Activated CD4-positive, alpha-beta T cell treated with anti-CD3 and anti-CD28 coated beads for 48 hours (primary cell): ENCODE data around the gene BRSK2.

ENCODE experiments used
- DNase-seq: peaks from one replicate; pipeline ENCODE4 v3.0.0-alpha.2; 2020

The BRSK2 gene

DNA sequence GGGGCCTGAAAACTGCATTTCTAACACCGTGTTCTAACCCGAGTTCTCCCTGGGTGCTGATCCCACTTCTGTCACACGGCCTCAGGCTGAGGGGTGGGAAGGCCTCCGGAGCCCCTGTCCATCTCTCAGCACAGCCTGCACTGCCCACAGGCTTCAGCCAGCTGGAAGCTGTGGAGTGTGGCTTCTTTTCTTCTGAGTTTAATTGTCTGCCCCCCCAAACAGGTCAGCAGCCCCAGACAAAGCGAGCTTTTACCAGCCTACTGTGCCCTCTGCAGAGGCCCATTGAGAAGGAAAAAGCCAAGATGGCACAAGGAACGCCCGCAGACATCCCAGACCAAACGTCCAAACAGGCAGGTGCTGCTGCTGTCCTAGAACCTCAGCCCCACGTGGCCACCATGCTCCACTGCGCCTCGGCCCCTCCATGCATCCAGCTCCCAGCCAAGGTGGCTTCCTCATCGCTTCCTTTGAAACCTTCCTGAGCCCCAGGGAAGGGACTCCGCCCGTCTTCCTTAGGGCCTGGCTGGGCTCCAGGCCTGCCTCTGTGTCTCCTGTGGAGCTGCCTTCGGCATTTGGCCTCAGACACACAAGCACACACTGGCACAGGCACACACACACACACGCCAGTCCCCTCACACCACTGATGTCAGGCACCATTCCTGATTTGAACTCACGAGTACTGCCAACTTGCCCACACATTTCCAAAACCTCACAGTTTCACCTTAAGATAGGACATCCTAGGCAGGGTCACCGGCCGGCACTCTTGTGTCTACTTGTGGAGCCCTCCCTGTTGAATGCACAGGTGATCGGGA lies 95.2 kb downstream of the BRSK2 start:
- DNase-seq = no peak

DNA sequence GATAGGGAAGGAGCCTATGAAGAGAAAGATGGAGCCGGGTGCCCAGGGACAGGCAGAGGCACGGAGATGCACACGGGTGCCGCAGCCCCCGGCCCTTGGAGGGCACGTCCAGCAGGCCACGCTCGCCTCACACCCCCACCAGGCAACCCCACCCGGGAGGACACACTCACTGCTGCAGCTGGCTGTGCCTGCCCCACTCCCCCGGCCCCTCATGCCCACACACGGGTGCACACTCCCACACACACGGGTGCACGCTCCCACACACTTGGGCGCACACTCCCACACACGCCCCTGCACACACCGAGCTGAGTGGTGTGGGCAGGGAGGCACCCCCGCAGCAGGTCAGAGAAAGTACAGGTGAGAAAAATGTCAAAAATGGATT lies 95.8 kb downstream of the BRSK2 start:
- DNase-seq = no peak

DNA sequence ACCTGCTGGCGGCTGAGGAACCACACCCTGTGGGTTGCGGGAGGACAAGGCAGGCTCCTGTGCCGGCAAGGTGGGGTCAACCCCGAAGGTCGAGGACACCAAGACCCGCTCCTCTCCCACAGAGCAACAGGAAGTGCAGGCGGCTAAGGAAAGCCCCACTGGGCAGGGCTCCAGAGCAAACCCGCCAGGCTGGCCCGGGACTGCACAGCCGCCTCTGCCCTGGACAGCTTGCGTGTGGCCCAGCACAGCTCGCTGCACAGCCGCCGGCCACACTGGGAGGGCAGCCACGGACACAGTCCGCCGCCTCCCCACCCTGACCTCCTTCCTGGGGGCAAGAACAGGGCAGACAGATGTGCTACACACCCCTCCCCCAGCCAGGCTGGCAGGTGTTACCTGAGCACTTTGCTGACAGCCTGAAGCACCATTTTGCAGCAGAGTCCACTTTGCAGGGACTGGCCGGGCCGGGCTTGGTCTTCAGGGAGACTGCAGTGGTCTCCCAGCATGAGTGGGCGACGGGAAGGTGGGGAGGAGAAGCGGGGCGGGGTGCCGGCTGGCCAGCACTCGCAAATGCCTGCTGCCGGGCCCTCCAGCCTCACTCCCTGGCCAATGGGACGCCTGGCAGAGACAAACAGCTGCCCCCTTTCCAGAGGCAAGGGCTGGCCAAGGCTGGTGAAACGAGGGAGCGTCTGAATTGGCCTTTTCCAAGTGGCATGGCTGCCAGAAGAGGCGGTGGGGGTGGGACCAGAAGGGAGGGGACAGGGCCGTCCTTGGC lies 96.5 kb downstream of the BRSK2 start, which contains the start of gene MOB2:
TSS of gene MOB2 (minus strand) at position 726 of the 772 bp plus-strand sequence. CDS start at position 503, 223 bp downstream.
- no peak for DNase-seq

DNA sequence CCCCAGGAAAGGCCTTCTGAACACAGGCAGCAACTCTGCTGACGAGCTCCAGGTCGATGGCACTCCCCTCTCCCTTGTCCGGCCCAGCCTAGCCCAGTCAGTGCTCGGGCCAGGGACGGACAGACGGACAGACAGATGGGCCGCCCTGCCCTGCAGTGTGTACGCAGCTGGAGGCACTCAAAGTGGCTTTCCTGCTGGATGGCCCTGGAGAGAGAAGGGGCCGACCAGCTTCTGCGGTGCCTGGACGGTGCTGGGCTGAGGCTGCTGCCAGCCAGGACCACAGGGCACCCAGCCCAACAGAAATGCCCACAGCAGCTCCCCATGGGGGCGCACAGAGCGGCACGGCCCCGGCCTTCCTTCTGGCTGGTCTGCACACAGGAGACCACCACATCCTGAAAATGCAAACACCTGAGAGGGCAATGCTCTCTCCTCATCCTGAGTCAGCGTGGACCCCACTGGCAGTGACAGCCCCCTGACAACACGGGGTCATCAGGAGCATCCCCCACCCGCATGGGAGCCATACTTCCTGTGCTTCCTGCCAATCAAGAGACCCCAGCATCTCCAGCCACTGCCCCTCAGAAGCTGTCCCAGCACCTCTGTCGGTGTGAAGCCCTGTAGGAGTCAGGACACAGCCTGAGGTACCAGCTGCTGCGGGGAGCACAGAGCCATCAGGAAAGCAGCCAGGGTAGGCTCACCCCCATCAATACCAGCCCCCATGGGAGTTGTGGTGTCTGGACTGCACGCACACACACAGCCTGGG lies 97.5 kb downstream of the BRSK2 start:
- no peak for DNase-seq

DNA sequence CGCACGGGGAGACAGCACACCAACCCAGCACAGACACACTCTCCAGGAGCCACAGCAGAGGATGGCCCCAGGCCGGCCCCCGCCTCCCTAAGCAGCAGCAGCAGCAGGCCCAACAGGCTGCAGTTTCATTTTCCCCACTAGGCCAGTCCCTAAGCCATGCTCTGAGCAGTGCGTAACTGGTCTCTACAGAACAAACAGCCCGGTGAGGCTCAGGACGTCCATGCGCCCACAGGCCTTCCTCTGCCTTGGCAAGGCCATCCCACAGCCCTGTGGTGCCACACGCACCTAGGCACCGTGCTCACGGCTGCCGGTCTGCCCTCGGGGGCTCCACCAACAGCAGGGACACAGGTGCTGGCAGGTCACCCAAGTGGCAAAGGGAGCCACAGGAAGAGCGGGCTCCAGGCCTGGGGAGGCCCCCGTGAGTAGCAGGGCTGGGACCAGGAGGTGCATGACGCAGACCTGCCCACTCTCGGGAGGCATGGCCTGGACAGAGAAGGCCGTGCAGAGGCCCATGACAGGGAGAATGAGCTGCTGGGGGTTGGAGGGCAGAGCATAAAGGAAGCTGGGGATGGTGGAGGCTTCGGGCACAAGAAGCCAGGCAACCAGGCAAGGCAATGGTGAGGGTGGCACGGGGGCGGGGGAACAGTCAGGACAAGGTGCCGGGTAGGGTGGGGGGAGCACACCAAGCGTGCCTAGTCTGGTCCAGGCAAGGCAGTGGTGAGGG lies 98.3 kb downstream of the BRSK2 start:
- no peak for DNase-seq

DNA sequence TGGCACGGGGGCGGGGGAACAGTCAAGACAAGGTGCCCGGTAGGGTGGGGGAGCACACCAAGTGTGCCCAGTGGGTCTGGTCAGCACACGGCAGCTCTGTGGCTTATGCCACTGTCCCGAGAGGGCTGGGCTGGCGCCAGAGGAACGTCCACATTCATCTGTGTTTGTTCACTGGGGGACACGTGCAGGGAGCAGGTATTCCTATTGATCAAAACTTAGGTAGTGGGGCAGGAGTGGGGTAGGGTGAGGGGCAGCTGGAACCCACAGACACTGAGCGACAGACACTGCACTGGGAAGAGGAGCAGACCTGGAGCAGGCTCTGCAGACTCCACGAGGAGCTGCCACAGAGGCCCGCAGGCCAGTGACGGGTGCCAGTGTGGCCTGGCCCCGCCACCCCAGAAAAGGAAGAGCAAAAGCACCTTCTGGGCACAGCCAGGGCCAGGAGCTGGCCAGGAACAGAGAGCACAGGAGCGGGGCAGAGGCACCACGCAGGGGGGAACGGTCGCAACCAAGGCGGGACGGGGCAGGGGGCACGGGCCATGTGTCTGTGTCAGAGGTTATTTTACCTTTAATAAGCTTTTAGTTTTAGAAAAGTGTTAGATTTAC lies 98.9 kb downstream of the BRSK2 start:
- DNase-seq = no peak

DNA sequence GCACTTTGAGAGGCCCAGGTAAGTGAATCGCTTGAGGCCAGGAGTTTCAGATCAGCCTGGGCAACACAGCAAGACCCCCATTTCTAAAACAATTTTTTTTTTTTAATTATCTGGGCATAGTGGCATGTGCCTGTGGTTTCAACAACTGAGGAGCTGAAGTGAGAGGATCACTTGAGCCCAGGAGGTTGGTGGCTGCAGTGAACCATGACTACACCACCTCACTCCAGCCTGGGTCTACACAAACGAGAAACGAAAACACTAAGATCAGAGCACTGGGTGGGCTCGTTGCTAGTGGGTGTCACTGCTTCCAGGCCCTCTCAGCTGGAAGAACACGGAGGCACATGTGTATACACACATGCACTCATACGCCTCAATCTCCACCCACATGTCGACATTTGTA lies 100.9 kb downstream of the BRSK2 start:
- no peak for DNase-seq

DNA sequence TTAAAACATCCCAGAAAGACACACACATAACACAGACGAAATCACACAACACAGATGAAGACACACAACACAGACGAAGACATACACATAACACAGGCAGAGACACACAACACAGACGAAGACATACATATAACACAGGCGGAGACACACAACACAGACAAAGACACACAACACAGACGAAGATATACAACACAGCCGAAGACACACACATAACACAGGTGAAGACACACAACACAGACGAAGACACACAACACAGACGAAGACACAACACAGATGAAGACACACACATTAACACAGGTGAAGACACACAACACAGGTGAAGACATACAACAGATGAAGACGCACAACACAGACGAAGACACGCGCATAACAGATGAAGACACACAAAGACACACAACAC lies 101.6 kb downstream of the BRSK2 start:
- DNase-seq = no peak

DNA sequence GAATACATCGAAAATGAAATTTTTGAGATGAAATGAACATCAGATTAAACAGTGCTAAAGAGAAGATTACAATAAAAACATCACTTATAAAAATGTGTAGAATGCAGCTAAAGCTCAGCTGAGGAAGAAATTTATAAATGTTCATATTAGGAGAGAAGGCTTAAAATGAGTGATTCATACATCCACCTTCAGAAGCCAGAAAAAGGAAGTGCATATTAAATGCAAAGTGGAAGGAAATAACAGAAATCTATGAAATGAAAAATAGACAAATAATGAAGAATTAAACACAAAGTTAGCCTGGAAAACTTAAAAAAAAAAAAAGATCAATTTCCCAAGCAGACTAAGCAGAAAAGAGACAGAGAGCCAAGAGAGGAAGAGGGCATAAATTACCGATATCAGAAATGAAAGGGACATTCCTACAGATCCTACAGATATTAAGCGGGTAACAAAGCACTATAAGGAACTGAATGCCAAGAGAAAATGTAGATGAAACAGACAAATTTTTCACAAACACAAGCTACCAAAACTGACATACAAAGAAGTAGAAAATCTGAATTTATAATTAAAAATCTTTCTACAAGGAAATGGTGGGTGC lies 104.0 kb downstream of the BRSK2 start:
- DNase-seq = no peak

DNA sequence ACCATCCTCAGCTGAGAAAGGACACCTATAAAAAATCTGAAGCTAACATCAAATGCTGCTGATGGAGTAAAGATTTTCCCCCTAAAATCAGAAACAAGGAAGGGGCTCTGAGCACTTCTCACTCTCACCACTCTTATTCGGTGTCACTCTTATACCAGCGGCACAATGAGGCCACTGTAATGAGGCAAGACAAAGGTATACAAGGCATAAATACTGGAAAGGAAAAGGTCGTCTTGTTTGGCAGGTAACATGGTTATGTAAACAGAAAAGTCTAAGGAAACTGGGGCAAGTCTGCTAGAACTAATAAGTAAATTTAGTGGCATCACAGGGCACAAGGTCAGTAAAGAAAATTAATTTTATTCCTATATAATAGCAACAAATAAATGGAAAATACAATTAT lies 104.9 kb downstream of the BRSK2 start:
- DNase-seq = no peak

DNA sequence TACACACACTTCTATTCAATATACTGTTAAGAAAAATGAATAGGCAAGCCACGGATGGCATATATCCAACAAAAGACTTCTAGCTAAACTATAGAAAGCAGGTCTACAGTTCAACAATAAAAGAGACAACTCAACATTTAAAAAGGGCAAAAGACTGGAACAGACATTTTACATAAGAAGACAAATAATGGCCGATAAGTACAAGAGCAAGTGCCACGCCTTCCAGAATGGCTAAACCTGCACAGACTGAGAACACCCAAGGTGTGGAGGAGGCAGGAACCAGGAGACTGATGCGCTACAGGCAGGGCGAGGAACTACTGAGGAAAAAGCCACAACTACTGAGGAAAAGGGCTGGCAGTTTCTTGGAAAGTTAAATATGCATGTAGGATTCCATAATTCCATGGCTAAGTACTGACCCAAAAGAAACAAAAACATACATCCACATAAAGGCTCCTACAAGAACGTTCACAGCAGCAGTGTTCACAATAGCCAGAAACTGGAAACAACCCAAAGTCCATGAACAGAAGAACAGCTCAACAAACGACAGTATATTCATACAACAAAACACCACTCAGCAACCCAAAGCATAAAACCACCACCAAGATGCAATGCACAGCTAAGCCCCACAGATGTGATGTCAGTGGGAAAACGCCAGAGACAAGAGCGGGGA lies 106.5 kb downstream of the BRSK2 start:
- no peak for DNase-seq

DNA sequence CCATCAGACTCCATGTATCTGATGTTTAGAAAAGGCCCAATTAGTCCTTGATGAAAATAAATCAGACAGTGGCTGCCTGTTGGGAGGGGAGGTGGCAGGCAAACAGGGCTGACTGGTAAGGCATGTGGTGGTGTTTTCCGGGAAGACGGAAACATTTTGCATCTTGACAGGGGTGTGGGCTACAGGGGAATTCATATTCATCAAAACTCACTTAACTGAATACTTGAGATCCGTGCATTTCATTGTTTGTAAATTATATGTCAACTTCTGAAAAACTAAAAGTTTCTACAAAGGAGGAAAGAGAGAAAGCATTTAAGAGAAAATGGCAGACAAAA lies 107.0 kb downstream of the BRSK2 start:
- DNase-seq = no peak

DNA sequence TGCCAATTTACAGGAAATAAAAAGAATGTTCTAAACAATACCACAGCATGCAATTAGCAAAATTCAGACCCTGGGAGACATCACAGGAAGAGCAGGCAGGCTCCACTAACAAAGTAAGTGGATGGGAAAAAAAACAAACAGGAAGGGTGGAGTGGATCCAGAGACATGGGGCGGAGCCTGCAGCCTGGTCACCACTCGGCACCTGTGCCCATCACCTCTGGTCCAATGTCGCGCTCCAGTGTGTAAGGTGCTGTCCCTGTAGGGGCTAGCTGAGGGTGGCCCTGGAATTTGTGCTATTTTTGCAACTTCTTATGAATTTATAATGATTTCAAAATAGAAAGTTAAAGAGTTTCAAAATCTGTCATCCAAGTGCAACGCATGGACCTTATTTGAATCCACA lies 107.9 kb downstream of the BRSK2 start:
- DNase-seq = no peak

DNA sequence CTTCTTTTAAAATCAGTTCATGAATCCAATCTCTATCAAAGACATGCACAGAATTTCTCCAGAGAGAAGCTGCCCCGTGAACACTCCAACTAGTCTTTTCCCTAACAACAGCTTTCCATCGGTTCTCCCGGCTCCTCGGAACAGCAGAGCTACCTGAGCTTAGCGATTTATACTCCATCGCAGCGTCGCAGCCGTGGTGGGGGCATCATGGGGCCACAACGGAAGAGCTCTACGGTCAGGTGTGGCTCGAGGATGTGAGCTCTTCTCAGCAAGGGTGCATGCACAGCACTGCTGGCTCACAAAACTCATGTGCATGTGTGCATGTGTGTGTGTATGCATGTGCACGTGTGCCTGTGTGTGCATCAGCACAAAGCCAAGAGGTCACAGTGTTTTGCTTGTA lies 108.5 kb downstream of the BRSK2 start:
- DNase-seq = no peak

DNA sequence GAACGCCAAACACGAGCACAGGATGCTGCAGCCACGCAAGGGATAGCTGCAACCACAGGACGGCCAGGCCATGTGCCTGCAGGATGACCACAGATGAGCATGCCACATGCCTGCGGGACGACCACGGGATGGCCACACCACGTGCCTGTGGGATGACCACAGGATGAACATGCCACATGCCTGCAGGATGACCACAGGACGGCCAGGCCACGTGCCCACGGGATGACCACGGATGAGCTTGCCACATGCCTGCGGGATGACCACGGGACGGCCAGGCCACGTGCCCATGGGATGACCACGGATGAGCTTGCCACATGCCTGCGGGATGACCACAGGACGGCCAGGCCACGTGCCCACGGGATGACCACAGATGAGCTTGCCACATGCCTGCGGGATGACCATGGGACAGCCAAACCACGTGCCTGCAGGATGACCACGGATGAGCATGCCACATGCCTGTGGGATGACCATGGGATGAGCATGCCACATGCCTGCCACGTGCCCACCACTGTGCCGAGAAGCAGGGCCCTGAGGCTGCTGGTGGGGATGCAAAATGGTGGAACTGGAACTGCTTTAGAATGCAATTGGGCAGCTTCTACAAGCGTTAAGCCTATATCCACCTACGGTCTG lies 109.6 kb downstream of the BRSK2 start:
- DNase-seq = no peak

DNA sequence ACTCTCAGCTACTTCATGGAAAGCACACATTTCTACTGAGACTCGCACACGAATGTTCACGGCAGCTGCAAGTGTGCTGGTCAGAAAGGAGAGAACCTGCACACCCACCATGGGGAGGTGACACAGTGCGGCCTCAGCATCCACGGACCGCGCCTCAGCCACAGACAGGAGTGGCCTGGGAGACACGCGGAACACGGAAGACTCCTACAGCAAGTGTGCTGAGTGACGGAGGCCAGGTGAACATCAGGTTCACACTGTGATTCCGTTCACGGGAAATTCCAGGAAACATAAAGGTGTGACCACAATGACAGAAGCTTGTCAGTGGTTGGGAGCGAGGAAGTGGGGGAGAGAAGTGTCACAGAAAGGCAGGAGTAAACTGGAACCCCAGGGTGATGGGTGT lies 110.2 kb downstream of the BRSK2 start:
- no peak for DNase-seq

DNA sequence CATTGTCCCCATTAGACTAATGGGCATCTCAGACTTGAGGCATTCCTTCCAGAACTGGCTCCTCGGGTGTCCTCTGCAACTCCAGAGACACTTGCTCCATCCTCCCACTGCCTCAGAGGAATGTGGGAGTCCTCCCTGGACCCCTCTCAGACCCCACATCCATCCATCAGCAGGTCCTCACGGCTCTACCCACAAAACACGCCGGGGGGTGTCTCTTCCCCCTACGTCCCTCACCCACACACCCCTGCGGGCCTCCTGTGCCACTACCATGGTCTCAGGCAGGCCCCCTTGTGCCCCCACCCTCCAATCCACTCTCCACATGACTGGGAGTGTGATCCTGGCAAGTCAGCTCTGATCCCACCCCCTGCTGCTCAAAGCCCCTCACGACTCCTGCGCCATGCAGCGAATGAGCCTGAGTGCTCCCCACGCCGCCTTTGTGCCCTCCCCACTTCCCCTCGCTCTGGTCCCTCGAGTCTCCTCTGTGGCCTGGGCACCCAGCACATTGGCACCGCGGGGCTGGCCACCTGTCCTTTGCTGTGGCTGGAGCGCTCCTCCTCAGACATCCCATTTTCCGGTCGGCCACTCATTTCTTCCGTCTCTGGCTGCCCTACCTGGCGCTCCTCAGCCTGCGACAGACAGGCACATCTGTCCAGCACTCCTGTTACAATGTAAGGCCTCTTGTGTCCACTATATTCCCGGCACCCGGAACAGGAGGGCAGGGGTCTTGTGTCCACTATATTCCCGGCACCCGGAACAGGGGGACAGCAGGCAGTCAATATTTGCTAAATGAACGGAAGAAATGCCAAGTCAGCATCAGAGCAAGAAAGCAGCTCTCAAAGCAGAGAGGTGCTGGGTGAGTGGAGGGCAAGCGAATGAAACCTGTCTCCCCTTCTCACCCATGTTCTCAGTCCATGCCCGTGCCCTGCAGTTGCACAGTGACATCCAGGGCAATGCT lies 111.0 kb downstream of the BRSK2 start:
- no peak for DNase-seq

DNA sequence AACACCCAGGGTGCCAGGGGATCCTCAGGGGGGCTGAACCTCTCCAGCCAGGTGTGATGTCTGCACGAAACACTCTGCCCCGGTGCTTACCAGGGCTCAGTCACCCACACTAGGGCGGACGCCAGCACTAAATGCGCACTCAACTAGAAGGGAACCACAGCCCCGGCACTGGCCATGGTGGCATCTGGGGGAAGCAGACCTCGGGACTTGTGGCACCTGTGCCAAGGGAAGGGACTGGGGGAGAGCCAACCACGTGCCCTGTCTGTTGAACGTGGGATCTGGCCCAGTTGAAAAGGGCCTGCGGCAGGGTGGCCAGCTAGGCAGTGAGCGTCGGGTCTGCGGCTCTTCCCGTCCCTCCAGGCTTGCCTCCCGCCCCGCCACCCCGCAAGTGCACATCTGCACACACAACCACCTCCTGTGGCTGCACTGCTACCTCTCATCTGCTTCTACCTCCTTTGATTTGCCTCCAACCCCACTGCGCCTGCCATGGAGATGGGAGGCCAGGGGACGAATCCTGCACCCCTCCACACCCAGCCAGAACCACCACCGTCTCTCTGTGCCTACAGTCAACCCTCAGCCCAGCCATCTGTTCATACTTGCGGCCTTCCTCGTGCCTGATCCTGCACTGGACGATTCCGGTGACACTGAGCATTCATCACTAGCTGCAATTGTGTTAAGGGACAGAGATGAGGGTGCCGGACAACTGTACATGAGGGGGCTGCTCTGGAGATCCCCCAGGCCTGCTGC lies 111.9 kb downstream of the BRSK2 start:
- DNase-seq = no peak
